Measurements from ENCODE around the gene CD200. TPM values are rescaled to one million over a fixed set of nuclear protein-coding genes. Genes with fewer than 3 reads are reported as not detected.

CD200 gene
- total and polyA plus RNA-seq, 2 experiments from 2014 or later = 5.4 to 11.6 TPM

DNA sequence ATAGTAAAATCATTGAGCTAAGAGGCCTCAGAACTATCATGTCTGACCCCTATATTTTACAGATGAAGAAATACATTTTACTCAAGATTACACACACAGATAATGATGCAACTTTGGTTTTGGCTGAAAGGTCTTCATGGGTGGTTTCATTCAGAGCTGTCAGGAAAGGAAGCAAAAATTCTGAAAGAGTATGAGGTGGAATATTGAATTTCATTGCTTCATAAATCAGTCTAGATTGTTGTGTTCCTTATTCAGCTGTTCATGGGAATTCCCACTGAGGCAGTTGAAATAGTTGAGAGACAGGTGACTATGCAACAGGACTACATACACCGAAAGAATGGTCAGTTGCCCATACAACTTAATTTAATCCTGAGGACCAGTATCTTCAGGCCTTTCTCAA, 39.4 kb downstream of the CD200 start:
- H3K27ac ChIP-seq = no peak overlapping the region
- H3K36me3 ChIP-seq = no peaks in the 10 kb centered on the region
- no peak overlapping the region for H3K4me3 ChIP-seq
- H3K4me1 ChIP-seq (ENCODE audit: low read depth) = no peaks in the 10 kb centered on the region
- no peaks in the 10 kb centered on the region for H3K9me3 ChIP-seq (ENCODE audit: low read depth)
- no peak for TF ChIP-seq CTCF (IDR thresholded peaks at IDR 0.05; ENCODE audit: low read depth, low read length)
- DNase-seq (ENCODE audit: low read depth in 1 of 2, low spot score in 1 of 2) = peak in 1 of 2 donors; percentile 53
- H3K27me3 ChIP-seq = no peaks in the 10 kb centered on the region

- Histone ChIP-seq H3K4me3 (no peak overlapping the region), H3K36me3 (no peaks in the 10 kb centered on the region), H3K9me3 (ENCODE audit: low read depth) (no peaks in the 10 kb centered on the region), H3K27ac (no peak overlapping the region), H3K4me1 (ENCODE audit: low read depth) (no peaks in the 10 kb centered on the region), H3K27me3 (no peaks in the 10 kb centered on the region)
- TF ChIP-seq CTCF (IDR thresholded peaks at IDR 0.05; ENCODE audit: low read depth, low read length) = no peak
- DNase-seq (ENCODE audit: low read depth in 1 of 2, low spot score in 1 of 2) = no peak
Measured at GRCh38 chr3:112373476-112373875, 40.5 kb downstream of the CD200 start.

DNA sequence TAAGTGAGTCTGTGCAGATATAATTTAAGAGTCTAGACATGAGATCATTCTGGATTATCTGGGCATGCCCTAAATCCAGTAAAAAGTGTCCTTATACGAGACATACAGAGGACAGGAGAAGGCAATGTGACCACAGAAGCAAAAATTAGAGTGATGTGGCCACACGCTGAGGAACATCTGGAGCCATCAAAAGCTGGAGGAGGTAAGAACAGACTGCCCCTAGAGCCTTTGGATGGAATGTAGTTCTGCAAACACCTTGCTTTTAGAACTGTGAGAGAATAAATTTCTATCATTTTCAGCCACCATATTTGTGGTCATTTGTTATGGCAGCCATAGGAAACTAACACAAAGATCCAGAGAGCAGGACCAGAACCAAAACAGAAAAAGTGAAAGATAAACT, 41.0 kb downstream of the CD200 start:
- H3K27ac ChIP-seq = no peak overlapping the region
- TF ChIP-seq CTCF (IDR thresholded peaks at IDR 0.05; ENCODE audit: low read depth, low read length) = peak; percentile 5

DNA sequence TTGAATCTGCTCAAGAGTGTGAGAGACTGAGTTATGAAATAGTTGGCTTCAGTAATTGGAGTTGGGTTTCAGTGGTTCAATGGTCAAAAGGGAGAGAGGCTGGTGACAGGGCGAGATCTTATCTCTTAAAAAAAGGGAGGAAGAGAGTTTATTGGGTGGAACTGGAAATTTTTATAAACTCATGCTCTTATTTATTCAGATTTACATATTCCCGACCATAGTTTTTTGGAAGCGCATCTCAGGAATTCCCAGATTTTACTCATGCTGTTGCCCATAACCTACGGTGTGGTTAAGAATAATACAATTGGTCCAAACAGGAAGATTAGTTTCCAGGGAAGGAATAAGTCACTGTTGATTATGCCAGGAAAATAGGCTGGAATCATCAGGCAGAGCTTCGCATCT, 41.4 kb downstream of the CD200 start:
- Histone ChIP-seq H3K27me3 (no peaks in the 10 kb centered on the region), H3K4me1 (ENCODE audit: low read depth) (no peaks in the 10 kb centered on the region), H3K27ac (no peak overlapping the region), H3K4me3 (no peak overlapping the region), H3K9me3 (ENCODE audit: low read depth) (no peaks in the 10 kb centered on the region), H3K36me3 (no peaks in the 10 kb centered on the region)
- no peak for TF ChIP-seq CTCF (IDR thresholded peaks at IDR 0.05; ENCODE audit: low read depth, low read length)
- DNase-seq (ENCODE audit: low read depth in 1 of 2, low spot score in 1 of 2) = peak in 1 of 2 donors; percentile 77

More for the DNA sequence above, 41.0 kb downstream of the CD200 start:
- H3K4me3 ChIP-seq = no peak overlapping the region
- no peaks in the 10 kb centered on the region for H3K36me3 ChIP-seq
- no peaks in the 10 kb centered on the region for H3K9me3 ChIP-seq (ENCODE audit: low read depth)
- H3K27me3 ChIP-seq = no peaks in the 10 kb centered on the region
- DNase-seq (ENCODE audit: low read depth in 1 of 2, low spot score in 1 of 2) = no peak
- no peaks in the 10 kb centered on the region for H3K4me1 ChIP-seq (ENCODE audit: low read depth)

DNA sequence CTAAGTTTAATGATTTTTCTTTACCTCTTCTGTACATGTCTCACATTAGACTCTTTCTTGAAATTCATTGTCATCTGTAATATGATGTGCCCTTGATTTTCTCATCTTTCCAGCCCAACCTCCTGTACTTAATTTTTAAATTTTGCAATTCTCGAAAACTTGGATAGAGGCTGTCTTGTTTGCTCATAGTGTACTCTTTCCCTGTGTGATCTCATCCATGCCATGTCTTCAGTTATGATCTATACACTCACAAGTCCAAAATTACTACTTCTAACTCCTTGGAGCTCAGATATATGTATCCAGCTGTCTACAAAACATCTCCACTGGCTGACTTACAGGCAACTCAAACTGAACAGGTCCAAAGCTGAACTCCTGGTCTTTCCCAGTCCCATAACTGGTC, 42.2 kb downstream of the CD200 start:
- H3K4me3 ChIP-seq = no peak overlapping the region

More for the DNA sequence above, 42.2 kb downstream of the CD200 start:
- Histone ChIP-seq H3K27me3 (no peaks in the 10 kb centered on the region), H3K27ac (no peak overlapping the region), H3K9me3 (ENCODE audit: low read depth) (no peaks in the 10 kb centered on the region), H3K4me1 (ENCODE audit: low read depth) (no peaks in the 10 kb centered on the region), H3K36me3 (no peaks in the 10 kb centered on the region)
- no peak for TF ChIP-seq CTCF (IDR thresholded peaks at IDR 0.05; ENCODE audit: low read depth, low read length)
- DNase-seq (ENCODE audit: low read depth in 1 of 2, low spot score in 1 of 2) = peak in 1 of 2 donors; percentile 37

All from cardiac muscle cell (in vitro differentiated cells and primary cell).